HEK293T (cell line): Measurements from ENCODE around the gene CRLF1.

Experiments
- FOXM1 ChIP-seq: fragments of 450-650 bp; IDR thresholded peaks from 2 replicates; pipeline ENCODE4 v1.6.1; 2017; ENCODE audit warnings: mild to moderate bottlenecking, borderline replicate concordance
- ZNF384 ChIP-seq: fragments of 450-650 bp; IDR thresholded peaks from 2 replicates; pipeline ENCODE4 v1.6.1; 2016

DNA sequence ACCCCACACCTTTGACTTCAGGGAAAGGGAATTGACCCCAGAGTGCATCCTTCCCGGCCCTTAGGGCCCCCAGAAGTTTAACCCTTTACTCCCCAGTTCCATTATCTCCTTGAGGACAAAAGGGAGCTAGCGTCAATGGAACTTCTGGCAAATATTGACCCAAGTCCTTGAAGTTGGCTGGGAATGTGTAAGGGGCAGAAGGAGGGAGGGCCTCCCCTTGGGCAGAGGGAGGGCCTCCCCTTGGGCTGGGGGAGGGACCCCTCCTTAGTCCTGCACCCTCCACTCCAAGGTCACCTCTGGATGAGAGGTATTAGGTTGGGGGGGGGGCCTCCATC is 3.1 kb upstream of the CRLF1 start:
- TF ChIP-seq ZNF384 = no peak
- TF ChIP-seq FOXM1 = no peak
